Neuronal stem cell (in vitro differentiated cells): ENCODE results near the gene RAB17.

Experiments
- DNase-seq: peaks from one replicate; pipeline ENCODE4 v3.0.0-alpha.2; 2013; ENCODE audit warnings: low spot score
- H2AFZ ChIP-seq: one replicate; pipeline ENCODE4 v1.6.1; 2013; ENCODE audit warnings: mild to moderate bottlenecking, low read length, inconsistent platforms
- H2AK5ac ChIP-seq: 2 replicates; pipeline ENCODE4 v1.6.1; 2013; ENCODE audit warnings: low read depth, mild to moderate bottlenecking, inconsistent platforms, low read length, moderate library complexity, mixed read lengths
- H2BK120ac ChIP-seq: 2 replicates; pipeline ENCODE4 v1.6.1; 2013; ENCODE audit warnings: low read depth, mild to moderate bottlenecking, inconsistent platforms, low read length, moderate library complexity, mixed read lengths
- H2BK12ac ChIP-seq: one replicate; pipeline ENCODE4 v1.6.1; 2013; ENCODE audit warnings: low read length, inconsistent platforms
- H2BK15ac ChIP-seq: 2 replicates; pipeline ENCODE4 v1.6.1; 2013; ENCODE audit warnings: mild to moderate bottlenecking, low read length, inconsistent platforms, mixed read lengths
- H2BK5ac ChIP-seq: one replicate; pipeline ENCODE4 v1.6.1; 2013; ENCODE audit warnings: inconsistent platforms, mild to moderate bottlenecking, low read length, moderate library complexity
- H3K14ac ChIP-seq: one replicate; pipeline ENCODE4 v1.6.1; 2013; ENCODE audit warnings: low read length, inconsistent platforms
- H3K18ac ChIP-seq: 2 replicates; pipeline ENCODE4 v1.6.1; 2013; ENCODE audit warnings: low read length, inconsistent platforms
- H3K23ac ChIP-seq: 2 replicates; pipeline ENCODE4 v1.6.1; 2013; ENCODE audit warnings: low read depth, mild to moderate bottlenecking, mixed read lengths, low read length, inconsistent platforms; ENCODE audit not compliant: poor library complexity
- H3K27ac ChIP-seq: replicated peaks from 3 replicates; pipeline ENCODE4 v1.5.1; 2013; ENCODE audit warnings: low read length, inconsistent platforms
- H3K27me3 ChIP-seq, 3 experiments: 2 replicates each; pipeline ENCODE4 v1.6.1; 2013; ENCODE audit warnings: low read length in 3 of 3, mild to moderate bottlenecking in 2 of 3, inconsistent platforms in 1 of 3, low read depth in 1 of 3, mixed read lengths in 1 of 3, moderate library complexity in 1 of 3; ENCODE audit not compliant: control insufficient read depth in 3 of 3, insufficient read depth in 3 of 3
- H3K36me3 ChIP-seq, 2 donors: replicated peaks in 1 of 2; 2 replicates each; pipeline ENCODE4 v1.6.1; 2013; ENCODE audit warnings: low read length in 2 of 2; ENCODE audit not compliant: control insufficient read depth in 2 of 2, insufficient read depth in 2 of 2
- H3K4ac ChIP-seq: 2 replicates; pipeline ENCODE4 v1.6.1; 2013; ENCODE audit warnings: inconsistent platforms, mild to moderate bottlenecking, low read length, moderate library complexity
- H3K4me1 ChIP-seq, 2 donors: 1 replicate in 1 of 2; 2 replicates in 1 of 2; pipeline ENCODE4 v1.6.1; 2013; ENCODE audit warnings: low read length in 2 of 2, low read depth in 1 of 2; ENCODE audit not compliant: control insufficient read depth in 2 of 2, insufficient read depth in 1 of 2
- H3K4me2 ChIP-seq: one replicate; pipeline ENCODE4 v1.6.1; 2013; ENCODE audit warnings: mild to moderate bottlenecking, low read length, inconsistent platforms; ENCODE audit not compliant: insufficient read depth, poor library complexity, severe bottlenecking
- H3K4me3 ChIP-seq, 2 donors: 2 replicates each; pipeline ENCODE4 v1.5.1; 2013; ENCODE audit warnings: low read length in 2 of 2, mild to moderate bottlenecking in 2 of 2, inconsistent platforms in 1 of 2, moderate library complexity in 1 of 2
- H3K79me1 ChIP-seq: one replicate; pipeline ENCODE4 v1.6.1; 2013; ENCODE audit warnings: low read depth, mild to moderate bottlenecking, inconsistent platforms, low read length, moderate library complexity
- H3K9ac ChIP-seq: one replicate; pipeline ENCODE4 v1.6.1; 2013; ENCODE audit warnings: mild to moderate bottlenecking, low read depth, low read length, inconsistent platforms; ENCODE audit not compliant: poor library complexity
- H3K9me3 ChIP-seq, 2 donors: replicated peaks in 1 of 2; 2 replicates each; pipeline versions ENCODE3 to v1.6.1; 2013; ENCODE audit warnings: low read length in 2 of 2, mild to moderate bottlenecking in 2 of 2, inconsistent platforms in 1 of 2, low read depth in 1 of 2, mixed read lengths in 1 of 2, moderate library complexity in 1 of 2; ENCODE audit not compliant: control insufficient read depth in 2 of 2, insufficient read depth in 1 of 2
- H4K8ac ChIP-seq: one replicate; pipeline ENCODE4 v1.6.1; 2013; ENCODE audit warnings: low read depth, mild to moderate bottlenecking, inconsistent platforms, low read length, moderate library complexity
- H4K91ac ChIP-seq: one replicate; pipeline ENCODE4 v1.6.1; 2013; ENCODE audit warnings: low read length, low read depth, mild to moderate bottlenecking, inconsistent platforms; ENCODE audit not compliant: poor library complexity
- WGBS, 2 donors: extraction: QIAGEN DNeasy Blood & Tissue Kit; methylation state at CpG; one replicate each; pipeline ENCODE4 v1.1.7; 2013; ENCODE audit warnings: missing lambda C conversion rate in 2 of 2, mixed read lengths in 1 of 2; ENCODE audit not compliant: insufficient read length in 2 of 2, insufficient replicate concordance in 1 of 2; ENCODE audit errors: extremely low coverage in 2 of 2; 5-methylcytosine and 5-hydroxymethylcytosine counted together

The RAB17 gene

DNA sequence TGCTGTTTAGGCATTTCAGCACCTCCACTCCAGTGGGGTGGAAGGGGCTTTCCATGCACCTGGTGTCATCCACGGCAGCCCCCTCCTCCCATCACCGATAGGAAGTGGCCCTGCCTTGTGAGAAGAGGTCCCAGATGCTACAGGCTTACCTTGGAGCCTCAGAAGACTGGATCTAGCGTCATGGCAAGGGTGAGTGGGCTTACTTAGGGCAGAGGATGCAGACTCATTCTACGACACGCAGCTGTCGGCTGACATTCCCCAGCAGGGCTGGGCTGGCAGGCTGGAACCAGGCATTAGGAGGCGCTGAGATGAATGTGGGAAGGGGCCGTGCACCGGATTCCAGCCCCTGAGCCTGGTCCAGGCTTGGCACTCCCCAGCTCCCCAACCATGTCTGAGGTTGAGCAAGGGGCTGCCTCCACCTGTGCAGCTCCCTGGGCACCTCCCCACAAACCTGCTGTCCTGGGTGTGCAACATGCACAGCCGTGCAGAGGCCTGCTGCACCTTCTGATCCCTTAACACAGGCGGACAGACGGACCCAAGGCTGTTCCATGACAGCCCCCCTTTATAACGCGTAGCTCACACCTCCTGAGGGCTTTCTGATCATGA, 25.9 kb downstream of the RAB17 start:
- no CpG with 5 or more reads among the region's 14 CpGs for WGBS, 2 donors
- Histone ChIP-seq H3K4me3 (peak overlapping the region in 1 of 2 donors; percentile 15), H2BK5ac (no peak overlapping the region), H3K4me2 (no peak overlapping the region), H3K4me1 (no peaks in the 10 kb centered on the region), H2BK120ac (no peak overlapping the region), H2BK12ac (no peak overlapping the region), H3K9me3 (peaks cover 0 to 8% of the 10 kb centered on the region in 2 donors), H3K79me1 (no peaks in the 10 kb centered on the region), H3K36me3 (no peaks in the 10 kb centered on the region), H3K27me3 (peaks cover 0 to 7% (median 2%) of the 10 kb centered on the region in 3 experiments), H3K9ac (no peak overlapping the region), H4K8ac (no peak overlapping the region), H3K27ac (no peak overlapping the region), H3K23ac (no peak overlapping the region), H2AK5ac (no peak overlapping the region), H3K4ac (no peak overlapping the region), H2AFZ (no peak overlapping the region), H4K91ac (no peak overlapping the region), H3K18ac (no peak overlapping the region), H2BK15ac (no peak overlapping the region), H3K14ac (no peak overlapping the region)
- no peak for DNase-seq

DNA sequence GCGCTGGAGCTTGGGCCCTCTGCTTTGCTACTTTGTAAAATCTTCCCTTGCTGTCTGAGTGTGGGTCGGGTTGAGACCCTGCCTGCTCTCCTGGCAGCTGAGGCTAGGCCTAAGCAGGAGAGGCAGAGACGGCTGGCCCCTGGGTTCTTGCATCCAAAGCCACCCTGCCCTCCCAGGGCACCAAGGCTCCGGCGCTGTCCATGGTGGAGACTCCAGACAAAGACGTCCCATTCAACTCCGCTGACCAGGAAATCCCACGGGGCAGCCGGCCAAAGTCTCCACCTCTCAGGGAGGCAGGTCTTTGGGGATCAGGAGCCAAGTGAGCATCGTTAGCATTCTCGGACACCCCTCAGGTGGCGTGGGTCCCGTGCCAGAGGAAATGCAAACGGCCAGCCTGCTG, 26.7 kb downstream of the RAB17 start:
- H4K91ac ChIP-seq, result no peak overlapping the region
- H2AK5ac ChIP-seq, result no peak overlapping the region
- H3K18ac ChIP-seq, result no peak overlapping the region
- H3K4ac ChIP-seq, result no peak overlapping the region
- no peak overlapping the region for H3K9ac ChIP-seq
- peaks cover 0 to 7% (median 2%) of the 10 kb centered on the region in 3 experiments for H3K27me3 ChIP-seq
- H3K23ac ChIP-seq, result no peak overlapping the region
- no peaks in the 10 kb centered on the region for H3K4me1 ChIP-seq
- no peak overlapping the region for H2BK5ac ChIP-seq
- H2BK15ac ChIP-seq, result no peak overlapping the region
- H4K8ac ChIP-seq, result no peak overlapping the region
- no peak overlapping the region for H3K4me3 ChIP-seq
- no peaks in the 10 kb centered on the region for H3K36me3 ChIP-seq
- WGBS, 2 donors, result no CpG with 5 or more reads among the region's 14 CpGs
- H3K4me2 ChIP-seq, result no peak overlapping the region
- H2AFZ ChIP-seq, result no peak overlapping the region
- no peak for DNase-seq
- peaks cover 0 to 8% of the 10 kb centered on the region in 2 donors for H3K9me3 ChIP-seq
- H2BK12ac ChIP-seq, result no peak overlapping the region
- H3K27ac ChIP-seq, result no peak overlapping the region
- no peak overlapping the region for H2BK120ac ChIP-seq
- no peaks in the 10 kb centered on the region for H3K79me1 ChIP-seq
- H3K14ac ChIP-seq, result no peak overlapping the region

DNA sequence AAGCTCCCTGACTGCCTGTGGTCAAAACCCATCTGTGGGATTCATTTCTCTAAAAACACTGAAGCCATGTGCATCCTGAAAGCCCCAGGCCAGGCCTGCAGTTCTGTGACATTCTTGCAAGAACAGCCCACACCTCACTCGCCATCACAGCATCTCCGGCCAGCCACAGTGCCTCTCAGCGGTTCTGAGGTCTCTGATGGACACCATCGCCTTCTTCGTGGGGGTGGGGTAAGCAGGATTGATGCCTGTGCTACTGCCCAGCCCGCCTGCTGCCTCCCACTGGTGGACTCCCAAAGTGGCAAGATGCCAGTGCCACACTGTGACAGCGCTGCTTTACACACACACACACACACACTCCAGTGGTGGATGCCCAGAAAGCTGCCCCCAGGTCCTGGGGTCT, 29.3 kb downstream of the RAB17 start:
- Histone ChIP-seq H2BK120ac (no peak overlapping the region), H3K79me1 (no peaks in the 10 kb centered on the region), H4K91ac (no peak overlapping the region), H3K4me3 (no peak overlapping the region), H3K27ac (no peak overlapping the region), H3K14ac (no peak overlapping the region), H3K4me1 (no peaks in the 10 kb centered on the region), H4K8ac (no peak overlapping the region), H3K27me3 (peaks cover 0 to 7% (median 2%) of the 10 kb centered on the region in 3 experiments), H3K23ac (peak overlapping the region; percentile 74), H2BK15ac (no peak overlapping the region), H2AK5ac (peak overlapping the region; percentile 48), H3K4ac (no peak overlapping the region), H3K36me3 (no peaks in the 10 kb centered on the region), H3K4me2 (no peak overlapping the region), H2BK12ac (no peak overlapping the region), H3K9ac (no peak overlapping the region), H2AFZ (no peak overlapping the region), H3K9me3 (peaks cover 0 to 7% of the 10 kb centered on the region in 2 donors), H3K18ac (no peak overlapping the region), H2BK5ac (no peak overlapping the region)
- DNase-seq, result no peak
- no CpG with 5 or more reads among the region's 7 CpGs for WGBS, 2 donors

DNA sequence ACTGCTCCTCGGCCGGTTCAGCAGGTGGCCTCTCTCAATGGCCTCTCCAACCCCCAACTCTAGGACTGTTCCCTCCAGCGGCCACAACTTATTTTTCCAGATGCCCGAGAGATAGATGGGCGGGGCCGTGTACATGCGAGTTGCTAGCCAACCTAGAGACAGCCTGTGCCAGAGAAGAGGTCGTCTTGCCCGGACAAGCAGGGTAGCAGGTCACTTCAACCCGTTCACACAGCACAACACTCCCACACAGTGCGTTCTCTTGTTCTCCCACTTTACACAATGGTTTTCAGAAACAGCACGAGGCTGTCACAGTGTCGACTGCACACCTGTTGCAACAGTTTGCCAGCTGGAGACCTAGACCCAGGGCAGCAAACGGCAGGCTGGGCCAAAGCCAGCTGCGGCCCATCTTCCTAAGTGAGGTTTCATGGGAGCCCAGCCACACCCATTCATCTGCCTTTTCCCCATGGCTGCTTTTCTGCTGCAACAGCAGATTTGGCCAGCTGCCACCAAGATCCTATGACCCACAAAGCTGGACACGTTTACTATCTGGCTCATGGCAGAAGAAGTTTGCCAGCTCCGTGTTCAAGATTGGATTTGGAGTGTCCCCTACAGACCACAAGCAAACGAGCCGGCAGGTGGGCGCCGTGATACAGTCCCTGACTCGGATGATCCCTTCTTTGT, 31.4 kb downstream of the RAB17 start:
- Histone ChIP-seq H3K4me2 (no peak overlapping the region), H3K4me3 (no peak overlapping the region), H4K91ac (no peak overlapping the region), H2BK12ac (no peak overlapping the region), H3K9ac (no peak overlapping the region), H2BK120ac (no peak overlapping the region), H3K27me3 (peaks cover 0 to 7% (median 2%) of the 10 kb centered on the region in 3 experiments), H3K14ac (peak overlapping the region; percentile 31), H3K4me1 (no peaks in the 10 kb centered on the region), H3K4ac (no peak overlapping the region), H2BK5ac (no peak overlapping the region), H3K23ac (no peak overlapping the region), H3K9me3 (peaks cover 0 to 5% of the 10 kb centered on the region in 2 donors), H3K18ac (no peak overlapping the region), H3K27ac (no peak overlapping the region), H2AK5ac (no peak overlapping the region), H2AFZ (no peak overlapping the region), H2BK15ac (peak overlapping the region; percentile 59), H4K8ac (no peak overlapping the region), H3K36me3 (no peaks in the 10 kb centered on the region), H3K79me1 (no peaks in the 10 kb centered on the region)
- WGBS, 2 donors, result no CpG with 5 or more reads among the region's 22 CpGs
- DNase-seq, result no peak
